GM19240 (cell line): ENCODE results near the gene PARD3.
"Not testable (repeated sequence)": the region's sequence is repeated elsewhere in the genome, so short reads cannot be mapped to it uniquely, and the experiment has no call there.

ENCODE experiments used
- DNase-seq: peaks from one replicate; pipeline ENCODE4 v3.0.0; 2011; ENCODE audit warnings: low spot score; ENCODE audit not compliant: insufficient read length

The PARD3 gene

GRCh38 chr10:34744590-34744989 lies 70.5 kb downstream of the PARD3 start:
- DNase-seq, result no peak

- DNase-seq, result no peak
These were observed 71.3 kb downstream of the PARD3 start for GRCh38 chr10:34743814-34744213.

GRCh38 chr10:34742456-34742855 lies 72.6 kb downstream of the PARD3 start:
- DNase-seq, result no peak

- not testable (repeated sequence) for DNase-seq
These were observed 74.0 kb downstream of the PARD3 start for GRCh38 chr10:34741087-34741486.

GRCh38 chr10:34740321-34740720 lies 74.8 kb downstream of the PARD3 start:
- DNase-seq, result no peak

GRCh38 chr10:34739915-34740314 lies 75.2 kb downstream of the PARD3 start:
- DNase-seq, result no peak

- no peak for DNase-seq
These were observed 77.3 kb downstream of the PARD3 start for GRCh38 chr10:34737772-34738169.

- no peak for DNase-seq
These were observed 77.9 kb downstream of the PARD3 start for GRCh38 chr10:34736976-34737771.

GRCh38 chr10:34734918-34735317 lies 80.2 kb downstream of the PARD3 start:
- no peak for DNase-seq

GRCh38 chr10:34732926-34733325 lies 82.2 kb downstream of the PARD3 start:
- DNase-seq, result no peak

GRCh38 chr10:34731885-34732701 lies 83.0 kb downstream of the PARD3 start:
- DNase-seq, result no peak

- DNase-seq, result no peak
These were observed 83.9 kb downstream of the PARD3 start for GRCh38 chr10:34731213-34731612.

GRCh38 chr10:34730726-34731125 lies 84.4 kb downstream of the PARD3 start:
- DNase-seq, result no peak

- no peak for DNase-seq
These were observed 85.5 kb downstream of the PARD3 start for GRCh38 chr10:34729619-34730018.

GRCh38 chr10:34728361-34728760 lies 86.7 kb downstream of the PARD3 start:
- DNase-seq, result no peak

- no peak for DNase-seq
These were observed 87.5 kb downstream of the PARD3 start for GRCh38 chr10:34727595-34728033.

- DNase-seq, result no peak
These were observed 88.2 kb downstream of the PARD3 start for GRCh38 chr10:34726862-34727261.

GRCh38 chr10:34723750-34724149 lies 91.3 kb downstream of the PARD3 start:
- no peak for DNase-seq

GRCh38 chr10:34722404-34722803 lies 92.7 kb downstream of the PARD3 start:
- no peak for DNase-seq

- DNase-seq, result no peak
These were observed 93.8 kb downstream of the PARD3 start for GRCh38 chr10:34721208-34721840.

GRCh38 chr10:34719746-34720145 lies 95.3 kb downstream of the PARD3 start:
- no peak for DNase-seq

- DNase-seq, result no peak
These were observed 95.8 kb downstream of the PARD3 start for GRCh38 chr10:34719328-34719727.
